NCI-H2107 (cell line): ENCODE results near the gene RASAL2.
"Not testable (repeated sequence)": the region's sequence is repeated elsewhere in the genome, so short reads cannot be mapped to it uniquely, and the experiment has no call there.

ENCODE experiments used
- DNase-seq: peaks from one replicate; lab custom pipeline; 2025; lab: John Stamatoyannopoulos, UW

The RASAL2 gene

DNA sequence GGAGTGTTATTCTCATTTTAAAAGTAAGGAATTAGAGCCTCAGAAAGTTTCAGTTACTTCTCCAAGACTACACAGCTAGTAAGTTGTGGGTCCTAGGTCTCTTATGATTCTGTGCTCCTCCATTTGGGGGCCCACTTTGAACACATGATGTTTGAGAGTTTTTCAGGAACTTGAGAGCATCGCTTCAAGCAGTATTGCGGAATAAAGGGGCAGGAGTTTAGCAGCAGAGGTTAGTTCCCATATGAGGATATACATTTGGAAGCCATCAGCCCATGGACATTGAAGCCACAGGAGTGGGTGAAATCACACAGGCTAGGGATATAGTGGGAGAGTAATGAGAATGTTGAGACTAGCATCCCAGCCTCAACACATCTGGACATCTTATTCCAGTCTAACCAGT is 143.2 kb downstream of the RASAL2 start:
- DNase-seq, result no peak

DNA sequence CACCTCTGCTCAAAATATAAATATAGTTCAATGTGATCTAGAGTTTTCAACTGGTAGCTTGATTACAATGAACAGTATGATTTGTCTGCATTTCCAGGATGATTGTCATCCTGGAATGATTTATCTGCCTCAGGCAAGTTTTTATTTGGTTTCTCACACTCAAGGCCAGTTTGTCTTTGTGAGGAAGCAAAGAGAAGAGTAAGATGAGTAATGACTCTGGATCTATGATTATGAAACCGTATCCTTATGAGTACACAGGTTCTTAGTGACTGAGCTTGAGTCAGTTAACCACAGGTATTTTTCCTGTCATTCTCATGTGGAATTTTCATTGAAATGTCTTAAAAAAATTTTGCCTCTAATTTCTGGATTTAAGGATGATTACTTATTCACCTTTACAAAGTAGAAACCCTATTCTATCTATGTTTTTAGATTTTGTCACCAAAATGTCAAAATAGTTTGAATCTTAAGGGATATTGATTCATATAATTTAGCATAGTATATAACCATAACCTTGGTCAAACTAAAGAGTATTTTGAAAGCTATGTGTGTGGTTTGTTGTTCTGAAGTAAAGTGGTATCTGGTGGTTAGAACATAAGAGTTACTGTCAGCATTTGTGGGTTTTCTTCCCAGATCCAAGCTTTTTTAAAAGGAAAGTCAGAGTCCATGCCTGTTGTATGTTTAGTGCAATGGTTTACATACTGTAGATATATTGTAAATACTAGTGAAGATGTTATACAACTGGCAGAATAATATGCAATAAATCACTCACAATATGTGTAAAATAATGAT is 145.0 kb downstream of the RASAL2 start:
- DNase-seq, result no peak

DNA sequence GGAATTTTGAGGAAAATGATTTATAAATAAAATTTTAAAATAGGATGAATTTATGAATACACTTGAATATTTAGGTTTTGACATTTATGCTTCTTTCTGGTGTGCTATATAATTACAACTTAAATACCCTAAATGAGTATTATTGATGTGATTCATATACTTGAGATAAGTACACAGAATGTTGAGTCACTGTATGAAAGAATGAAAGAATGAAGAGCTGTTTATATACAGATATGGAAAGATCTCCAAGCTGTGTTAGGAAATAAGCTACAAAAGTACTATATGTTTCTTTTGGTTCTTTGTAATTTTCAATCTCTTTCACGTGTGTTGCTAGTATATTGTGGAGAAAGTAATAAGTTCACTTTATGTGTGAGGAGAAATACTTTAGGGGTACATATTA is 147.2 kb downstream of the RASAL2 start:
- no peak for DNase-seq

- no peak for DNase-seq
Observed at GRCh38 chr1:178241837-178242236, 147.9 kb downstream of the RASAL2 start.

- no peak for DNase-seq
Observed at GRCh38 chr1:178243119-178243518, 149.2 kb downstream of the RASAL2 start.

GRCh38 chr1:178243890-178244289 is 150.0 kb downstream of the RASAL2 start:
- no peak for DNase-seq

DNA sequence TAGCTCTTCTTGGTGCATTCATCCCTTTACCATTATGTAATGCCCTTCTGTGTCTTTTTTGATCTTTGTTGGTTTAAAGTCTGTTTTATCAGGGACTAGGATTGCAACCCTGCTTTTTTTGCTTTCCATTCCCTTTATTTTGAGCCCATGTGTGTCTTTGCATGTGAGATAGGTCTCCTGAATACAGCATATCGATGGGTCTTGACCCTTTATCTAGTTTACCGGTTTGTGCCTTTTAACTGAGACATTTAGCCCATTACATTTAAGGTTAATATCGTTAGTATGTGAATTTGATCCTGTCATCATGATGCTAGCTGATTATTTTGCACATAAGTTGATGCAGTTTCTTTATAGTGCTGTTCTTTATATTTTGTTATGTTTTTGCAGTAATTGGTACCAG is 154.4 kb downstream of the RASAL2 start:
- not testable (repeated sequence) for DNase-seq

DNA sequence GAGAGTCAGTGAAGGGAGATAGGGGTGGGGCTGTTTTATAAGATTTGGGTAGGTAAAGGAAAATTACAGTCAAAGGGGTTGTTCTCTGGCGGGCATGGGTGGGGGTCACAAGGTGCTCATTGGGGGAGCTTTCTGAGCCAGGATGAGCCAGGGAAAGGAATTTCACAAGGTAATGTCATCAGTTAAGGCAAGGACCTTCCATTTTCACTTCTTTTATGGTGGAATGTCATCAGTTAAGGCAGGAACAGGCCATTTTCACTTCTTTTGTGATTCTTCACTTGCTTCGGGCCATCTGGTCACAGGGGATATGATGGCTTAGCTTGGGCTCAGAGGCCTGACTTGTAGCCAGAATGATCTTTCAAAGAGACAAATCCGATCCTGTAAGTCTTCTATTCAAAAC is 159.7 kb downstream of the RASAL2 start:
- not testable (repeated sequence) for DNase-seq

DNA sequence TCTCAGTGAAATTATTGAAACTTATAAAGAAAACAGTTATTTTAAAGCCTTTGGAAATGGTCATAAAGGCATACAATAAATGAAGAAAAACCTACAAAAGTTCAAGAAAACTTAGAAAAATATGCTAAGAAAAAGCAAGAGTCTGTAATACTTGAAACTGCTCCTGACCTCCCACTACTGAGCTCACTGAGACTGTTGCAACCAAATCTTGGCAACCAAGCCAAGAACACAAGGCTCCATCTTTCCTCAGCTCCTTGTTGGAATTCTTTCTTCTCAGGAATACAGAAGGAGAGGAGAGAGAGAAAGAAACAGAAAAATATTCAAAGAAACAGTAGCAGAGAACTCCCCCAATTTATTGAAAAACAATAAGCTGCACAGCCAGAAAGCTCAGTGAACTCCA is 160.5 kb downstream of the RASAL2 start:
- no peak for DNase-seq

- DNase-seq, result no peak
Observed at GRCh38 chr1:178258536-178258935, 164.6 kb downstream of the RASAL2 start.

DNA sequence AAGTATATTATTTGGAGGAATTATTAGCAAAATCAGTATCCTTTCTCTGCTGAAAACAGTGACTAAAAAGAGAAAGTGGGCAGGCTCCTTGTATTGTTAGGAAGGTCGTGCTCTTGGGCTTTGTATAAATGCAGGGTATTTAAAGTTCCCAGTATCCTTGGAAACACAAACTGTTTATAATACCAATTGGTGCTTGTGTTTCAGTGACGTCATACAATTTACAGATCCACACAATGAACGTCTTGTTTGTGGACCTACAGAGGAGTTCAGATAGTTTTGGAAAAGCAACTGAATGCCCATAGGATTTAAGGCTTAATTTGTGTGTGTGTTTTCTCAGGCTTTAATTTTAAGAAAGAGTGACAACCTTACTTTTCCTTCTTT is 168.2 kb downstream of the RASAL2 start:
- DNase-seq, result no peak

DNA sequence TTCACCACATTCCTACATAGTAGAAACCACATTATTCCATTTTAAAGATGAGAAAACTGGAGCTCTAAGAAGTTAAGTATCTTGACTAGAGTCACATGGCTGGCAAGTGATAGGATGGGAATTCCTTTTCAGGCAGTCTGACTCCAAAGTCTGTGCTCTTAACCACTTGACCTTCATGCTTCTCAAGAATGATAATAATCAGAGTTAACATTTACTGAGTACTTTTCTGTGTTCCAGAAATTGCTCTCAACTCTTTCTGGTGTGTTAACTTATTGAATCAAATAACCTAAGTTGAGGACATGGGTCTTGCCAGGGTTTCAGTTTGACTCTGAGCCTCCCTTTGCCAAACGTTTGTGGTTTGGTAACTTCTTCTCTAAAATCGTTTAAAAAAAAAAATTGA is 169.4 kb downstream of the RASAL2 start:
- no peak for DNase-seq

- no peak for DNase-seq
Observed at GRCh38 chr1:178266113-178266512, 172.2 kb downstream of the RASAL2 start.

GRCh38 chr1:178266619-178267066 is 172.7 kb downstream of the RASAL2 start:
- DNase-seq, result no peak

DNA sequence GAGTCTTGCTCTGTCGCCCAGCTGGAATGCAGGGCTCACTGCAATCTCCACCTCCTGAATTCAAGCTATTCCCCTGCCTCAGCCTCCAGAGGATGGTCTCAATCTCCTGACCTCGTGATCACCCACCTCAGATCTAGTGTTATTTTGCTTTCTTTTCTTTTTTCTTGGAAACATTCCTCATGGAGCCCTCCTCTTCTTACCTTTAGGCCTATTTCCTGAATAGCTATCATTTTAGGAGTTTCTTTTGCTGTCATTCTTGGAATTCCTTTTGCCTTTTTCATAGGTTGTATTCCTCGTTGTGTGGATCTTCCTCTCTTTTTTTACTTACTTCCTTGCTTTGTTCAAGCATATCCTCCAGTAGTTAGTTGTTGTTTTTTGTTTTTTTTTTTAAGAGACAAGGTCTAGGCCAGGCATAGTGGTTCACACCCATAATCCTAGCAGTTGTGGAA is 173.8 kb downstream of the RASAL2 start:
- DNase-seq, result no peak

- DNase-seq, result no peak
Observed at GRCh38 chr1:178271471-178271870, 177.6 kb downstream of the RASAL2 start.

DNA sequence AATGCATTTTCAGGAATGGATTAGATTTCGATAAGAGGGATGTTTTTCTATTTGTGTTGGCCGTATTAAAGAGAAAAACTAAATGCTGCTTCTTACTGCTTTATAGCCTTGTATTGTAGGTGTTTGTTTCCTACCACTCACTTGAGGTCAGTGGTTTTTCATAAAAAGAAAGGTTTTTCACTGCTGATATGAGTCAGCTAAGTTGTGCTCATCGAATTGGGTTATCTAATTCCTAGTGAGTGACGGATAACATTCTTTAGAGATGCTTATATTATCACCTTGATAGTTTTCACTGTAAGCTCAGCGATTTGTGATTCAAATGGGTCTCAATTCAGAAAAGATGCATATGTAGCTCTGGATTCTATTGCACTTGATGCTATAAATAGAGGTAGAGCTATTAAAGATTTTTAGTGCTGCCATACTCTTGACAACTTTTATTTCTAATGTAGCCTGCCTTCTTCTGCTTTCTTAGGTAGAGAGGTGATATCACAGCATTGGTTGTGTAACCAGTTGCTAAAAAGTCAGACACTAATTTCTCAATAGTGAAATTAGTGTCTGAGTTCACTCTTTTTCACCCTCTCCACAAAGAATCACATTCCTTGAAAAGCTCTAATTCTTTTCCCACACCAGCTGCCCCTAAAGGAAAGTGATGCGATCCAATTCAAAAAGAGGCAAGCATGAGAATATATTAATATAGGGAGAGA is 180.0 kb downstream of the RASAL2 start:
- DNase-seq, result no peak

DNA sequence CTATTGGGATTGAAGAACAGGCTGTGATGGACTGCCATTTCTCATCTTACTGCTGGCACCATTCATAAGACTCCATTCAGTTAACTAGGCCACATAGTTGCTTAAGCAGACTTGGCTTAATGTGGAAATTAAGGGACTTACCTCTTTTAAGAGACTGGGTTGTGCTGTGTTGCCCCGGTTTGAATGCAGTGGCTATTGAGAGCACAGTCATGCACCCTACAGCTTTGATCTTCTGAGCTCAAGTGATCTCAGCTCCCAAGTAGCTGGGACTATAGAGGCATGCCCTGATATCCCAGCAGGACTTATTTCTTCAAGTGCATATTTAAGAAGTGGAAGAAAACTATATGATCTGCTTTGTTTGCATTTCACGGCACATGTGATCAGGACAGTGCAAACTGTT is 181.1 kb downstream of the RASAL2 start:
- DNase-seq, result no peak

- no peak for DNase-seq
Observed at GRCh38 chr1:178275553-178275952, 181.6 kb downstream of the RASAL2 start.

- DNase-seq, result no peak
Observed at GRCh38 chr1:178277793-178278530, 184.1 kb downstream of the RASAL2 start.

- no peak for DNase-seq
Observed at GRCh38 chr1:178278916-178279686, 185.2 kb downstream of the RASAL2 start.

DNA sequence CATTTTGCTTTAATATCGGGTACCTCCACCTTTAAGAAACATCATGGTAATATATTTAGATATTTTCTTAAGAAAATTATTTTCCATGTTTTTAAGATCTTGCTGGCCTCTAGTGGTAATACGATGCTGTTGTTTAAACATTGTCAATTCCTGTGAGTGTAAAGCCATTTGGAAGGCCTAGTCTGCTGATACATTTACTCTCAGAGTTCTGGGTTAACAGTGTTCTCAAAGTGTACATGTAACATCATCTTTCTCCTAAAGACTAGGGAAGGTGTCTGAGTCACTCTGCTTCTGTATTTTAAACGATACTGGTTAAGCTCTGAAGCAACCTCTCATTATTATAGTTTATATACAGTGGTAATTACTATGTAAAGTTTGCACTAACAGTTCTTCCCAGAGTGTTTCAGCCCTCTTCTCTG is 189.1 kb downstream of the RASAL2 start:
- no peak for DNase-seq
